ENCODE results near the gene AMZ1.

Gene AMZ1, protein sequence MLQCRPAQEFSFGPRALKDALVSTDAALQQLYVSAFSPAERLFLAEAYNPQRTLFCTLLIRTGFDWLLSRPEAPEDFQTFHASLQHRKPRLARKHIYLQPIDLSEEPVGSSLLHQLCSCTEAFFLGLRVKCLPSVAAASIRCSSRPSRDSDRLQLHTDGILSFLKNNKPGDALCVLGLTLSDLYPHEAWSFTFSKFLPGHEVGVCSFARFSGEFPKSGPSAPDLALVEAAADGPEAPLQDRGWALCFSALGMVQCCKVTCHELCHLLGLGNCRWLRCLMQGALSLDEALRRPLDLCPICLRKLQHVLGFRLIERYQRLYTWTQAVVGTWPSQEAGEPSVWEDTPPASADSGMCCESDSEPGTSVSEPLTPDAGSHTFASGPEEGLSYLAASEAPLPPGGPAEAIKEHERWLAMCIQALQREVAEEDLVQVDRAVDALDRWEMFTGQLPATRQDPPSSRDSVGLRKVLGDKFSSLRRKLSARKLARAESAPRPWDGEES

DNA sequence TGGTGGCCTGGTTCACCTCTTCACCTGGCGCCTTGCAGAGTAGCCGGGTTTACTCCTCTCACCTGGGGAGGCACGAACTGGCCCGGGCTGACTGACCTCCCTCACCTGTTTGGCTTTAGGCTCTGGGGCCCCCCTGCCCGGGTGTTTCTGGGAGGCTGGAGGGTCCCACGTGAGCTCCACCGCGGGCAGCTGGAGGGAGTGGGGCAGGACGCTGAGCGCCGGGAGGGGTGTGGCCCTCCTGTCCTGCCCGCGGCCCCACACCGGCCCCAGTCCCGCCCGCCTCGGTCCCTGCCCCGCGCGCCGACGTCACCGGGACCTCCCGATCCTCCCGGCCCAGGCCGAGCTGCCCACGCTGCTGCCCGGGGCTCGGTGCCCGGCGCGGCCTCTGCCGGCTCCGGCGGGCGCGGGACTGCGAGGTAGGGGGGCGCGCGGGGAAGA, at the start of gene AMZ1:
Gene AMZ1, plus strand, starts transcription at position 322 of the 438 bp plus-strand sequence. CDS start 12,250 bp downstream, outside the sequence.
- no peak for DNase-seq

DNA sequence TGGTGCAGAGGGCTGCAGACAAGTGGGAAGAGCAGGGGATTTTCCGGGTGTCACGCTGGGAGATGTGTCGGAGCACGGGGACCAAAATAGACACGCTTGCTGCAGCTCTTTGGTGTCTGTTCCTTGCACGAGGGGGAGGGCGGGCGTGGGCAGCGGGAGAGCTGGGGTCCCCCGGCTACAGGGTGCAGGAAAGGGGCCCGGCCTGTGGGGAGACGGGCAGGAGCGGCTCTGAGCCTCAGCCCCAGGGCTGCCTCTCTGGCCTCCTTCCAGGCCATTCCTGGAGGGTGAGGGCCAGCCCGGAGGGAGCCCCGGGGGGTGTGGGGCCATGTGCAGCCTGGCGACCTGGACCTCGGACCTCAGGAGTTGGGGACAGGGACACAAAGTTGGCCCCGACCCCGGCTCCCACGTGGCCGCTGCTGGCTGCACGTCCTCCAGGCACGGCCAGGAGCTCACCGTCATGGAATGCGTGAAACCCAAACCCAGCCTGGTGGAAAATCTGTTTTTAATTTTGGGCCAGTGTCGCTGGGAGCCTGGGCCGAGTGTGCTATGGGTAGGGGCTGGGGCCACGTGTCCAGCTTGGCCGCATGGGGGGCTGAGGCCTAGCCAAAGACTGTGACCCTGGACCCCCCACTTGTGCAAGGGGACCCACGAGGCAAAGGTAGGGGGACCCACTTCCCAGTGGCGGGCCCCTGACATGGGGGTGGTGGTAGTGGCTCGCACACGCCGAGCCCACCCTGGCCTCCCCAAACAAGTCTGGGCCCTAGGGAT, 49.6 kb upstream of the AMZ1 start:
- peak in 2 of 14 donors; percentile 40 to 50 for DNase-seq

DNA sequence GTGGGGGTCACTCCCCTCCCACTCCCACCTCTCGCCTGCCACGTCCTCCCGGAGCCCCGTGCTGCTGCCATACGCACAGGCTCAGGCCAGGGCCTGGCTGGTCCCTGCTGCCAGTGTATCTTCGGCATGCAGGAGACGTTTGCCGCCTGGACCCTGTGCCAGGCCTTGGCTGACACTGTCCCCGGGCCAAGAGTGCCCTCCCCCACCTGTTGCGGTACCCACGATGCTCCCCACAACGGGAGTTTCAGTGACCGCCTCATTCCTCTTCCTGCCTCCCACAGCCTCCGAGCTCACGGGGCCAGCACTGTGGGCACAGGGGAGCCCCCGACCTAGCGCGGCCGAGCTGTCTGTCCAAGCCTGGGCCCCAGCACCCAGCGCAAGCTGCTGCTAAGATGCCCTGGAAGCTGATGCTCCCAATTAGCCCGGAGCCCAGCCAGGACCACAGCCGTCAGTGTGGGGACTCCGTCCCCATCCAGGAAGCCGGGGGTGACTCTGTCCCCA, 48.8 kb upstream of the AMZ1 start:
- peak in 5 of 14 donors; percentile 23 to 66 (median 38) for DNase-seq

DNA sequence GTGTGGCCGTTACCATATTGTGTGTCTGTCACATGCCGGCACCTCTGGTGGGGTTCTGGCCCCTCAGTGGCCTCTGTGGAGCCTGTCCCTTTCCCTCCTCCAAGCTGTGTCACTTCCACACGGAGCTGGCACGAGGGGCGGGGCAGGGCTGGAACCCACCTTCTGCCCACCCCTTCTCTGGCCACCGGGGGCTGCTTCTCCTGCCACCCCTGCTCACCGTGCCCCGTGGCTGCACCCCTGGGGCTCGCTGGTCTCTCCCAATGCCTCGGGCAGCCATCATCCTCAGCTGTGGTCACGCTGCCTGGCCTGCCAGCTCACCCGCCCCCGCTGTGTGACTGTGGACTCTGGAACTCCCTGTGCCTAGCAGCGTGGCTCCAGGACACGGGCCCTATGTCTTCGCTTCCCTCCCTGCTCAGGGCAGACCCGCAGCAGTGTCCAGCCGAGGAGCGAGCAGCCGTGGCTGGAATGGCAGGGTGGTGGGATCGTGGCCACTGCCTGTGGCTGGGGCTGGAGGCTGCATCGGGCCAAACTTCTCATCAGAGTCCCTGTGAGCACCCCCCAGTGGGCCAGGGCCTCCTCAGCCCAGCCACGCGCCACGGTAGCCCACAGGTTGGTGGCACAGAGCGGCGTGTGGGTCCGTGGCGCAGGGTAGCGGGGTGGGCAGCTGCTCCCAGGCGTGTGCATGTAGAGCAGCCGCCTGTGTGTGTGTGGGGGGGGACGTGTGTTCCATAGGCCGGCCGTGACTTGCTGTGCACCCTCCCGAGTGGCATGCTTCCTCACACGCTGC, 48.1 kb upstream of the AMZ1 start:
- peak in 1 of 14 donors; percentile 47 for DNase-seq

DNA sequence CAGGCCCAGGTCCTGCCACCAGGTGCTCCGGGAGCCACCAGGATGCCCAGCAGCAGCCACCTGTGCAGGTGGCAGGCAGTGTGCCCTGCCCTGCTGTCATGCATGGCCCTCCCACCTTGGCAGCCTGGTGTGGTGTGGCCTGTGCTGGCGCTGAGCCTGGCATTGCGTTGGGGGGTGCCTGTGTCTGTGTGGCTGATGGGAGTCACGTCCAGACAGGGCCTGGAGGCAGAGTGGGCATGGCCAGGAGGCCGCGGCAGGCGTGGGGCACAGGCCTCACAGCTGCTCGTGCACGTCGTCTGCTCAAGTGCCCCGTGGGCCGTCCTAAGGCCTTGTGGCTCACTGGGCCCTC, 47.5 kb upstream of the AMZ1 start:
- DNase-seq: peak in 1 of 14 donors; percentile 69

DNA sequence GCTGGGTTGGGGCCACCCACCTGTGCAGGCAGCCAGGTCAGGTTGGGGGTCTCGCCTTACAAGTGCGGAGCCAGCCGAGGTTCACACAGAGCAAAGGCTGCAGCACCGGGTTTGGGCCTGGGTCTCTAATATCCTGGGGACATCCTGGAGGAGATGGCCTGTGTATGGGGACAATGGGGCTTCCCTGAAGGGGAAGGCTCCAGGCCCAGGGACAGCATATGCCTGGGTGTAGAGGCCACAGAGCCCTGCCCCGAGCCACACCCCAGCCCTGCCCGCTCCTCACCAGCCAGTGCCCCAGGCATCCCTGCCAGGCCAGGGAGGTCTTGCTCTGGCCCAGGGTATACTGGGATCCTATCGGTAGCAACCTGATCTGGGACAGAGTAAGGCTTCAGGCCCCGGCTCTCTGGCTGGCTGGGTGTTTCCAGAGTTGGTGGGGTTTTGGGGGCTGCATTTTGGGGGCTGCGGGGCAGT, 47.1 kb upstream of the AMZ1 start:
- no peak for DNase-seq

DNA sequence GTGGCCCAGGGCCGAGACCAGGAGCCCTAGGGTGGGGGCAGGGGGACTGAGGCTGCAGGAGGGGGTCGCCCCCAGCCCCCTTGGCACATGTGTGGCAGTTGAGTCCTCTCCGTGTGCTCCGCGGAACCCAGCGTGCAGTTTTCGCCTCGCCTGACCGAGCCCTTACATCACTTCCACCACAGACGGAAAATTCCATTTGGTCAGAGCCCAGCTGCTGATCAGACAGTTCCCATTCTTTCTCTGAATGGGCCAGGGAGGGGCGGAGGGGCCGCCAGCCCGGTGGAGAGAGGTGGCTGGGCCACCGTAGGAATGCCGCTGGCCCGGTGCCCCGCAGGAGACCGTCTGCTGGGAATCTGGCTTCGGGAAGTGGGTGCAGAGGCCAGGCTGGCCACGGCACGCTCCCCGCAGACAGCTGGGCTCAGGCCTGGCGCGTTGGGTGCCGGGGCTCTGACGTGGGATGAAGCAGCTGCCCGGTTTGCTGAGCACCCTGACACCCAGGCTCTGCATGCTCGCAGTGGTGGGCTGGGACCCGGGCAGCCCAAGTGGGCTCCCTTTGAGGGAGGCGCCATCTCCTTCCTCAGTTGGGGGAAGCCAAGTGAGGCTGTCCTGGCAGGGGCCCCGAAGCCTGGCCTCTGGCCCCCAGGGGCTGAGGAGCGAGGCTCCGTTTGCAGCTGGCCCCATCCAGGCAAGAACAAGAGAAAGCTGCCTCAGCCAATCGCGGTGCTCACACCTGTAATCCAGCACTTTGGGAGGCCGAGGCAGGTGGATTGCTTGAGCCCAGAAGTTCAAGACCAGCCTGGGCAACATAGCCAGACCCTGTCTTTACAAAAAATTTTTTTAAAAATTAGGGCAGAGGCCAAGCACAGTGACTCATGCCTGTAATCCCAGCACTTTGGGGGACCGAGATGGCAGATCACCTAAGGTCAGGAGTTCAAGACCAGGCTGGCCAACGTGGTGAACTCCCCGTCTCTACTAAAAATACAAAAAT, 46.3 kb upstream of the AMZ1 start:
- DNase-seq: peak in 13 of 14 donors; percentile 39 to 85 (median 75)

DNA sequence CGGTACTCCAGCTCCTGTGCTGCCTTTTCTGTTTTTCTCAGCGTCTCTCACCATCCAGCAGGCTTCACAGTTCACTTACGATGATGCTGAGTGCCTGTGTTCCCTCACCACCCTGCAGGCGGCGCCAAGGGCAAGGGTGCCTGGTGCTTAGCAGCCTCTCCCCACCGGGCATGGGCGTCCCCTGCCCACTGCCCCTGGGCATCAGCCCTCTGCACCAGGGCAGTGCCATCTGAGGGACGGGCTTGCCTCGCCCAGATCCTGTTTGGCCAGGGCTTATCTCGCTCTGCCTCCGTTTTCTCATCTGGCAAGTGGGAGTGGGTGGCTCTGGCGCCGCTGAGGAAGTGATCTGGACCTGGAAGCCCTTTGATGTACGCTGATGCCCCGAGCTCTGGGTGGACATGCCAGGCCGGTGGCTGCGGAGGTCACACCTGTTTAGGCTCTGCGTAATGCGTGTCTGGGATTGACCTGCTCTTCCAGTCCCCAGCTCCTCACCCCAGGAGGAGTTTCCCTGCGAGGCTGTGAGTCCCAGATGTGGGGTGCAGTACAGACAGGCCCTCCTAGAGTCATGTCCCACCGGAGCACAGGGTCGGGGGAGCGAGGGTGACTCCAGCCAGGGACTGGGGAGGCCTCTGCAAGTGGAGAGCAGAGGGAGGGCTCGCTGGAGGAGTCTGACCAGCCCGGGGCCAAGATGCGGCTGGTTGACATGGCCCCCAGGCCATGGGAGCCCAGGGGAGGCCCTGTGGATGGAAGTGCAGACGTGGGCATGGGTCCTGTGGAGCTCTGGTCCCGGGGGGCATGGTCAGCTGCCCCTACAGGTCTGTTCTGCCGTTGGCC, 44.4 kb upstream of the AMZ1 start:
- no peak for DNase-seq

DNA sequence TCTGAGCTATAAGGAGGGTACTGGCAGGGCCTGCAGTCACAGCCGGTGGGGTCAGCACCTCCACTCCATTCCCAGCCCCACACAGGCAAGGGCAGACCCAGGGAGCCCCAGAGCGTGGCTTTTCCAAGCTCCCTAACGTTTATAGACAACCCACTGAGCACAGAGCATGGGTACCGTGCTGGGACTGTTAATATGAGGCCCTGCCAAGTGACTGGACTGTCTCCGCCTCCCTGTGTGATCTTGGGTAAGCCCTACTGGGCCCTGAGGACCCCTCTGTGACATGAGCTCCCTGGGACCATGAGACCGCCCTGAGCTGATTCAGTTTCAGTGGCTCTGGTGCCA, 43.8 kb upstream of the AMZ1 start:
- no peak for DNase-seq

DNA sequence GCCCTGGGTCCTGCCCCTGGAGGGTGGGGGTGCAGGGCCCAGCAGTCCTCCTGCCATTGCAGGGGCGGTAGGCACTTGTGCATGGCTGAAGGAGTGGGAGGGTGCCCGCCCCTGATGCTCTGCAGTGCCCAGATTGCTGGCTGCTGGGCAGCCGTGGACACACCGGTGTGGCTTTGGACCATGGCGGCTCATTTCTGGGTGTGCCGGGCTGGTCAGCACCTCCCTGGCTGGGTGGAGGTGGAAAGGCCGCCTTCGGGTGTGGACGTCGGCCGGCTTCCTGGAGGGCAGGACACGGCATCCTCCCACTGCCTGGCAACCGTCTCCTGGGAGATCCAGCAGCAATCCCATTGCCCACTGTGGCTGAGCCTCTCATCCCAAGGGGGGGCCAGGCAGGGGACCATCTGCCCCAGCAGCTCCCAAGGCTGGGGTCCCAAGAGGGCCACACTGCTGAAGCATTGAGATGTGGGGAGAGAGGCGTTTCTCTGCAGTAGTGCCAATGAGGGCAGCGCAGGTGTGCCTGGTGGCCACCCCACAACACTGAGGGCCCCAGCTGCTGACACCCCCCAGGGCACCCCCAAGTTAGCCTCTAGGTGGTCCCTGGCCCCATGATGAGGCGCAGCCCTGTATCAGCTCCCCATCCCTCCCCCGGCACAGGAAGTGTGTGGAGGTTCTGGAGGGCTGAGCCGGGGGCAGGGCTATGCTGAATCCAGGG, 43.3 kb upstream of the AMZ1 start:
- peak in 1 of 14 donors; percentile 22 for DNase-seq

DNA sequence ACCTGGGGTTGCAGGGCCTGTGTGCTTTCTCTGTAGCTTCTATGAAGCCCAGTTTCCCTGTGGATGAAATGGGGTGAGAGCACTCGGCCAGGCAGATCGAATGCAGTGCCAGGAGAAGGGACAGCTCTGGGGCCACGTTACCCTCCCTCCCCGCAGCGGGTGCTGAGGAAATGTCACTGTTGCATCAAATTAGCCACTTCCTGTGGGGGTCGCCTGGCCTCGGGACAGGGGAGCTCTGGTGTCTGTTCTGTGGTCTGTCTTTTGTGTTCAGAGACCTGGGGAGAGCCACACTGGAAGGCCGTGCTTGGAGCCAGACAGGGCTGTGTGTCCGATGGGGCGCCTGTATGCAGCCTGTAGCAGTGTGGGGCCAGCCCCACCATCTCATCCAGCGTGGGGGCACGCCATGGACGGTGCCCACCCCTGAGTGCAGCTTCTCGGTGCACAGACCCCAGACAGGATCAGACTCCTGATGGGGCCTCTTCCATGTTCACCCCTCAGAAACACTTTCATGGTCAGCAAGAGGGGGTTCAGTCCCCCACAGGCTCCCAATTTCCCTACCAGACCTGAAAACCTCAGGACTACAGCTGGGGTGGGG, 42.6 kb upstream of the AMZ1 start:
- DNase-seq: peak in 2 of 14 donors; percentile 13 to 26

DNA sequence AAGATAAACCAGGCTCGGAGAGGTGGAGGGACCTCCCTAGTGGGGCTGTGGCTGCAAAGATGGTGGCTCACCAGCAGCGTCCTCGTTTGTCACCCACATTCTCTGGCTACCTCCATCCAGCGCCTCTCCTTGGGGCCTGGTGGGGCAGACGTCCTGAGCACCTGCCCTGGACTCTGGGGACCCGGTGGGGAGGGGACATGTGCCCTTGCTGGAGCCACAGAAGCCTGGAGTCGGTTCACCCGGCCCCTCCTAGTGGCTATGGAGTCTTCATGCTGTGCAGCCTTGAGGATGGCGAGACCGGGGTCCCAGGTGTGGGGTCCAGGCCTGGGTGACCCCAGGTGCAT, 41.7 kb upstream of the AMZ1 start:
- no peak for DNase-seq

DNA sequence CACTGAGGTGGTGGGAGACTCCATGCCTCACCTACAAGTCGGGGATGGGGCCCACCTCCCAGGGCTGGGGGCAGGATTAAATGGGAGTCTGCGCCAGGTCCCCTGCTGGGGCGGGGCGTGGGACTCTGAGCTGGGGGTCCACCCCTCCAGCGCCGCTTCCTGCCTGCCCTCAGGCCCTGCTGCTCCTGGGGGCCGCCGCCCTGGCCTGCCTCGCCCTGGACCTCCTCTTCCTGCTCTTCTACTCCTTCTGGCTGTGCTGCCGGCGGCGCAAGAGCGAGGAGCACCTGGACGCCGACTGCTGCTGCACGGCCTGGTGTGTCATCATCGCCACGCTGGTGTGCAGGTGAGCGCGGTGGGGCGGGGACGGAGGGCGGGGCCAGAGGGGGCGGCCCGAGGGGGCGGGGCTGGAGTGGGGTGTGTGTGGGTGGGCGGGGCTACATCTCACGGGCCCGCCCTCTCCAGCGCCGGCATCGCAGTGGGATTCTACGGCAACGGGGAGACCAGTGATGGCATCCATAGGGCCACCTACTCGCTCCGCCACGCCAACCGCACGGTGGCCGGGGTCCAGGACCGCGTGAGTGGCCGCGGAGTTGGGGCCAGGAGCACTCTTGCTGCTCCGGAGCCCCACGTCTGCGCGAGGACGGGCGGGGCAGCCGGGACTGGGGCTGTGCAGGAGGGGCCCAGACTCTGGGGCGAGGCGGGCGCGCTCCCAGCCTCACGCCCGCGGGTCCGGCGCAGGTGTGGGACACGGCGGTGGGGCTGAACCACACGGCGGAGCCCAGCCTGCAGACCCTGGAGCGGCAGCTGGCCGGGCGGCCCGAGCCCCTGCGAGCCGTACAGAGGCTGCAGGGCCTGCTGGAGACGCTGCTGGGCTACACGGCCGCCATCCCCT, 41.1 kb upstream of the AMZ1 start:
- DNase-seq: no peak

DNA sequence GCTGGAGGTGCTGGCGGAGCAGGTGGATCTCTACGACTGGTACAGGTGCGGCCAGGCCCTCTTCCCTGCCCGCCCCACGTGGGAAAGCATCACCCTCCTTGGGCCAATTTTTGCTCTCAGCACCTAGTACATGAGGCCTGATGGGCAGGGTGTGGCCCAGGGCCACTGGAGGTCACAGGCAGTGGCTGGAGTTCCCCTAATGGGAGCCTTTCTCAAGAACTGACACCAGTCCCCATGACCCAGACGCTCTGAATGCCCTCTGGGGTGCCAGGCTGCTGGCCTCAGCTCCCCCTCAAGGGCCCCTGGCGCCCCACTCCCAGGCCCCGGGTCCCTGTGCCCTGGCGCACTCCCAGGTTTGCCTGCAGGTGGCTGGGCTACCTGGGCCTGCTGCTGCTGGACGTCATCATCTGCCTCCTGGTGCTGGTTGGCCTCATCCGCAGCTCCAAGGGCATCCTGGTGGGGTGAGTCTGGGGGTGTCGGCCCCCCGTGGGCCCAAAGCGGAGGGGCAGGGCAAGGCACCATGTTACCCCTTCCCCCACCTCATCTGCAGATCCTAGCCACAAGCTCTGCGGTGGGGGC, 40.3 kb upstream of the AMZ1 start:
- no peak for DNase-seq

DNA sequence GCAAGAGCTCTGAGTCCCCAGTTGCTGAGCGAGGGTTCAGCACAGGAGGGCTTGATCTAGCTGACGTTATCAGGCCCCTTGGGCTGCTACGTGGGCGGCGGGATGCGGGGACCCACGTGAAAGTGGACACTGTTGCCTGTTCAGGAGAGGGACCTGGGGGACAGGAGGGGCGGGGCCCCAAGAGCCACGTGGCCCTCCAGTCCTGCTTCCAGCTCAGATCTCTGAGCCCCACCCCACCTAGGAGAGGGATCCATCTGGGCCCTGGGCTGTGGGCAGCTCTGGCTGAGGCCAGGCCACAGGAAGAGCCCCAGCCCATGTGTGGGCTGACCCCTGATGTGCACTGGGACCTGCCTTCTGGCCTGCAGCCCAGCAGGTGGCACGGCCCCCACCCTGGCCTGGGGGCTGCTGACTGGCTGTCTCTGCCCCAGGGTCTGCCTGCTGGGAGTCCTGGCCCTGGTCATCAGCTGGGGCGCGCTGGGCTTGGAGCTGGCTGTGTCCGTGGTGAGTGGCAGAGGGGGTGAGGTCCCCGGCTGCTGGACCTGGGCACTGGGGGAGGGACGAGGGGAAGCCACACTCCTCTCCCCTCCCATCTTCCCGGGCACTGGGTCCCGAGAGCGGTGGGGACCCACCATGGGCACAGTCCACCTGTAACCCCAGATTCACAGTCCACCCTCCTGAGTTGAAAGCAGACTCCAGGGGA, 38.7 kb upstream of the AMZ1 start:
- DNase-seq: no peak

DNA sequence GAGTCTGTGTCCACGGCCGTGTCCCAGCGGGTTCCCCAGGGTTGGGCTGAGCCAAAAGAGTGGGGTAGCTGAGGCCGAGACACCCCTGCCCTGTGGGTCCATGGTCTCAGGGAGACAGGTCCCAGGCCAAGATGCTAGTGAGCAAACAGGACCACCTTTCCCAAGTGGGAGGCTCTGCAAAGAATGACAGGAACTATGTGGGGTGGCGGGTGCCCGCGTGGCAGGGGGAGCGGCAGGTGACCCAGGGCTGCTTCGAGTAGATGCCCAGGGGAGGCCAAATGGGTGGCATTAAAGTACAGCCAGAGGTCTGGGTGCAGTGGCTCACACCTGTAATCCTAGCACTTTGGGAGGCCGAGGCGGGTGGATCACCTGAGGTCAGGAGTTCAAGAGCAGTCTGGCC, 38.0 kb upstream of the AMZ1 start:
- DNase-seq: no peak

DNA sequence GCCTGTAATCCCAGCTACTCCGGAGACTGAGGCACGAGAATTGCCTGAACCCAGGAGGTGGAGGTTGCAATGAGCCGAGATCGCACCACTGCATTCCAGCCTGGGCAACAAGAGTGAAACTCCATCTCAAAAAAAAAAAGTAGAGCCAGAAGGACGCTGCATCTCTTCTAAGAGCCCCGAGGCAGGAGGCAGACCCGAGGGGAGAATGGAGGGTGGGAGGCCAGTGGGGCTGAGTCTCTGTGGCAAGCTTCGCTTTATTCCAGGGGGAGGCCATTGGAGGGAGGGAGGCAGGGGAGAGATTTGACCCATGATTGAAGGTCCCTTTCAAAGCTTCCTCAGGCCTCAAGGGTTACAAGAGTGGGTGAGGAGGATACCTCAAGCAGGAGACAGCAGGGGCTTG, 37.6 kb upstream of the AMZ1 start:
- no peak for DNase-seq
